Naive thymus-derived CD8-positive, alpha-beta T cell (primary cell): ENCODE data around the gene DGLUCY. TPM values are rescaled to one million over a fixed set of nuclear protein-coding genes. Genes with fewer than 3 reads are reported as not detected.
"Not testable (repeated sequence)": the region's sequence is repeated elsewhere in the genome, so short reads cannot be mapped to it uniquely, and the experiment has no call there.

Experiments used
- ATAC-seq, 2 donors: fragments of 150-1000 bp; cut with Tn5 transposase in 1 of 2; sonication (Bioruptor Pico), chemical (Tn5 transposase) in 1 of 2; 1 replicate in 1 of 2; 2 replicates in 1 of 2; pipeline ENCODE4 v1.10.0; 2021; ENCODE audit warnings: mild to moderate bottlenecking in 2 of 2, moderate library complexity in 2 of 2
- POLR2A ChIA-PET: fragments of 350-600 bp; sonication (Branson Sonifier 250); formaldehyde crosslinking; loops from one replicate; lab custom pipeline; 2021; ENCODE audit warnings: antibody characterized with exemption; lab: Charles Lee
- DNase-seq, 10 donors: peaks; one replicate each; pipeline versions ENCODE4 v3.0.0 to v3.0.0-alpha.2; 2020 to 2022
- H3K27ac Mint-ChIP-seq, 10 donors: one replicate each; pipeline ENCODE4 v1.8.0; 2020 to 2022; ENCODE audit warnings: mild to moderate bottlenecking in 10 of 10, mixed read lengths in 10 of 10, moderate library complexity in 4 of 10, inconsistent platforms in 1 of 10
- H3K27me3 Mint-ChIP-seq, 5 donors: one replicate each; pipeline ENCODE4 v1.8.0; 2021 to 2022; ENCODE audit warnings: mixed read lengths in 5 of 5
- H3K36me3 Mint-ChIP-seq, 3 donors: one replicate each; pipeline ENCODE4 v1.8.0; 2020 to 2022; ENCODE audit warnings: mixed read lengths in 3 of 3, mild to moderate bottlenecking in 2 of 3, inconsistent platforms in 1 of 3
- H3K4me1 Mint-ChIP-seq, 4 donors: one replicate each; pipeline ENCODE4 v1.8.0; 2021 to 2022; ENCODE audit warnings: mixed read lengths in 4 of 4
- H3K4me3 Mint-ChIP-seq, 10 donors: one replicate each; pipeline ENCODE4 v1.8.0; 2020 to 2022; ENCODE audit warnings: mild to moderate bottlenecking in 10 of 10, mixed read lengths in 10 of 10, moderate library complexity in 6 of 10, inconsistent platforms in 1 of 10
- H3K9me3 Mint-ChIP-seq, 9 donors: one replicate each; pipeline ENCODE4 v1.8.0; 2020 to 2022; ENCODE audit warnings: mixed read lengths in 9 of 9, mild to moderate bottlenecking in 3 of 9, inconsistent platforms in 1 of 9, moderate library complexity in 1 of 9
- polyA plus RNA-seq, 3 donors: library from polyadenylated mRNA; unstranded; fragments of 300-500 nt; fragmentation: Illumina TruSeq; gene quantifications; one replicate each; pipeline ENCODE4 v1.2.3, GENCODE V29; 2021
- total RNA-seq, 8 experiments: library from RNA in 2 of 8; stranded (reverse) in 2 of 8; gene quantifications; one replicate each; pipeline ENCODE4 v1.2.3 and lab custom pipeline; 2021 to 2026

Gene DGLUCY
- total and polyA plus RNA-seq, 5 experiments from 2014 or later, result 24.9 to 83.9 (median 38.5) TPM

- not testable (repeated sequence) for H3K9me3 Mint-ChIP-seq, H3K27me3 Mint-ChIP-seq, DNase-seq, H3K4me3 Mint-ChIP-seq, ATAC-seq
- POLR2A ChIA-PET, result interaction anchor here (0.6 kb wide), 1 partner anchor 118 kb away, joined by 5 read pairs; no protein-coding TSS in a partner anchor
- Mint-ChIP-seq H3K36me3 (peaks cover 9 to 84% (median 59%) of the 10 kb centered on the region in 3 donors), H3K4me1 (peaks cover 7 to 13% (median 9%) of the 10 kb centered on the region in 4 donors), H3K27ac (peak overlapping the region in 2 of 10 donors; percentile 21 to 83)
Measured at GRCh38 chr14:91200802-91201201, 86.9 kb downstream of the DGLUCY start.

- H3K4me1 Mint-ChIP-seq, result peaks cover 7 to 17% (median 13%) of the 10 kb centered on the region in 4 donors
- no peak for DNase-seq
- H3K9me3 Mint-ChIP-seq, result no peaks in the 10 kb centered on the region
- peak overlapping the region in 1 of 10 donors; percentile 24 for H3K4me3 Mint-ChIP-seq
- H3K36me3 Mint-ChIP-seq, result peaks cover 12 to 85% (median 63%) of the 10 kb centered on the region in 3 donors
- no peaks in the 10 kb centered on the region for H3K27me3 Mint-ChIP-seq
- H3K27ac Mint-ChIP-seq, result peak overlapping the region in 6 of 10 donors; percentile 6 to 81 (median 60)
- ATAC-seq, result no peak
- POLR2A ChIA-PET, result interaction anchor here (0.6 to 0.8 kb wide), 3 partner anchors 26 to 50 kb away, joined by 3 to 4 read pairs (median 3); no protein-coding TSS in a partner anchor
Measured at GRCh38 chr14:91202234-91202974, 88.5 kb downstream of the DGLUCY start.

DNA sequence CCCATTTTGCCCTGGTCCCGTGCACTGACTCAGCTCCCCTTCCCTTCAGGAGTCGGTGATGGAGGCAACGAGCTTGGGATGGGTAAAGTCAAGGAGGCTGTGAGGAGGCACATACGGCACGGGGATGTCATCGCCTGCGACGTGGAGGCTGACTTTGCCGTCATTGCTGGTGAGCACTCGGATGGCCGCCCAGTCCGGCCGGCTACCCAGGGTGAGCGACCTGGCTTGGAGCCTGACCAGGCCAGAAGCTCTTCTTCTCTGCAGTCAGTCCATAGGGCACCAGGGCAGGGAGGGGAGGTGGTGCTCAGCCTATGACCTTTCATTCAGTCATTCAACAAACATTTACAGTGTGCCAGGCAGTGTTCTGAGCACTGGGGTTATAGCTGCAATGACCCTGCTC is 90.8 kb downstream of the DGLUCY start:
- H3K36me3 Mint-ChIP-seq, result peaks cover 11 to 86% (median 56%) of the 10 kb centered on the region in 3 donors
- POLR2A ChIA-PET, result interaction anchor here (1.0 kb wide), 1 partner anchor 28 kb away, joined by 3 read pairs; no protein-coding TSS in a partner anchor
- no peak for DNase-seq
- H3K27ac Mint-ChIP-seq, result no peak overlapping the region
- no peak for ATAC-seq
- peaks cover 5 to 17% (median 13%) of the 10 kb centered on the region in 4 donors for H3K4me1 Mint-ChIP-seq
- H3K9me3 Mint-ChIP-seq, result no peaks in the 10 kb centered on the region
- no peak overlapping the region for H3K4me3 Mint-ChIP-seq
- H3K27me3 Mint-ChIP-seq, result no peaks in the 10 kb centered on the region

DNA sequence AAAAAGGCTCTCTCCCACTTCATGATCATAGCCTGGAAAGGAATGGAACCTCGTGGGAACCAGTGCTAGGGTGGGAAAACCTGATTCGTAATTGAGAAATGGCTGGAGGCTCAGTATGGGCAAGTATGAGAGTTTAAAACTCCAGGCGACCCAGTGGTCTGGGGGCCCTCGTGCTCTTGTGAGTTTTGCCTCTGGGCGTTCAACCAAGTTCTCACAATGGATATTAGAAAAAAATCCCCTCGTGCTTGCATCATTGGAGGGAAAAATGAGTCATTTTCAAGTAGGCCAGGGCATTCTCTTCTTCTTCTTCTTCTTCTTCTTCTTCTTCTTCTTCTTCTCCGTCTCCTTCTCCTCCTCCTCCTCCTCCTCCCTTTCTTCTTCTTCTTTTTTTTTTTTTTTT is 91.6 kb downstream of the DGLUCY start:
- Mint-ChIP-seq H3K9me3 (no peaks in the 10 kb centered on the region), H3K4me1 (peaks cover 5 to 17% (median 13%) of the 10 kb centered on the region in 4 donors), H3K27me3 (no peaks in the 10 kb centered on the region), H3K4me3 (no peak overlapping the region), H3K36me3 (peaks cover 11 to 85% (median 55%) of the 10 kb centered on the region in 3 donors), H3K27ac (no peak overlapping the region)
- ATAC-seq (no peak), DNase-seq (no peak)
- POLR2A ChIA-PET, result interaction anchor here (1.0 kb wide), 1 partner anchor 28 kb away, joined by 3 read pairs; no protein-coding TSS in a partner anchor

- POLR2A ChIA-PET, result interaction anchor here (0.6 kb wide), 1 partner anchor 860 kb away, joined by 5 read pairs; no protein-coding TSS in a partner anchor
- H3K9me3 Mint-ChIP-seq, result no peaks in the 10 kb centered on the region
- ATAC-seq (no peak), DNase-seq (no peak)
- H3K36me3 Mint-ChIP-seq, result peaks cover 17 to 92% (median 59%) of the 10 kb centered on the region in 3 donors
- H3K27ac Mint-ChIP-seq, result peak overlapping the region in 1 of 10 donors; percentile 37
- H3K27me3 Mint-ChIP-seq, result no peaks in the 10 kb centered on the region
- peaks cover 0 to 17% (median 12%) of the 10 kb centered on the region in 4 donors for H3K4me1 Mint-ChIP-seq
- H3K4me3 Mint-ChIP-seq, result no peak overlapping the region
Measured at GRCh38 chr14:91207008-91207407, 93.1 kb downstream of the DGLUCY start.

DNA sequence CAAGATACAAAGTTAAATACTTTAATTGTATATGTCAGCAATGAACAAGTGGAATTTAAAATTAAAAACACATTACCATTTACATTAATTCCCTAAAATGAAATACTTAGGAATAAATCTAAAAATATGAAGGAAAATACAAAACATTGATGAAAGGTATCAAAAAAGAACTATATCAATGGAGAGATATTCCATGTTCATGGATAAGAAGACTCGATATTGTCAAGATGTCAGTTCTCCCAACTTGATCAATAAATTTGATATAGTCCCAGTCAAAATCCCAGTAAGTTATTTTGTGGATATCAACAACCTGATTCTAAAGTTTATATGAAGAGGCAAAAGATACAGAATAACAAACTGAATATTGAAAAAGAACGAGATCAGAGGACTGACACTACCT is 97.1 kb downstream of the DGLUCY start:
- H3K27ac Mint-ChIP-seq, result peak overlapping the region in 1 of 10 donors; percentile 6
- peaks cover 18 to 90% (median 51%) of the 10 kb centered on the region in 3 donors for H3K36me3 Mint-ChIP-seq
- H3K4me1 Mint-ChIP-seq, result peaks cover 2 to 8% (median 5%) of the 10 kb centered on the region in 4 donors
- no peaks in the 10 kb centered on the region for H3K27me3 Mint-ChIP-seq
- H3K9me3 Mint-ChIP-seq, result no peaks in the 10 kb centered on the region
- no peak overlapping the region for H3K4me3 Mint-ChIP-seq
- POLR2A ChIA-PET, result no interaction called here
- ATAC-seq, result no peak
- DNase-seq, result no peak

DNA sequence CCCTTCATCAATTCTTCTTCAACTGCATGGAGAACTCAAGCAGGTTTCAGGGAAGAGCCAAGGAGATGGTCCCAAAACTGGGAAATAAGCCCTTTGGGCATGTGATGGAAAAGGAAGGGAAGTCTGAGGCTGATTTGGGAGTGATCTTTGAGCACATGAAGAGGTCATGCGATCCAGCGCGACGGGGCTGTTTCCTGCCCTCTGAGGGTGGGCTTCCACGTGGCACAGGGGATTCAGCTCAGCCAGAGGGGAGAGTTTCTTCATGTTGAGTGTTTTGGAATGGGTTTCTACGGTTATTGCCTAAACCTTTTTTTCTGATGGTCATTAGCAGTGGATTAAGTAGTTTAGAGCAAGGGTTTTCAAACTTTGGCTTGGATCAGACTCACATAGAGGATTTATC is 100.4 kb downstream of the DGLUCY start:
- Mint-ChIP-seq H3K9me3 (no peaks in the 10 kb centered on the region), H3K4me1 (peaks cover 0 to 4% (median 1%) of the 10 kb centered on the region in 4 donors), H3K27ac (peak overlapping the region in 1 of 10 donors; percentile 21), H3K4me3 (no peak overlapping the region), H3K27me3 (no peaks in the 10 kb centered on the region), H3K36me3 (peaks cover 12 to 83% (median 51%) of the 10 kb centered on the region in 3 donors)
- ATAC-seq, result no peak
- peak in 1 of 10 donors; percentile 19 for DNase-seq
- POLR2A ChIA-PET, result no interaction called here

GRCh38 chr14:91215381-91215780 is 101.5 kb downstream of the DGLUCY start:
- DNase-seq, result peak in 1 of 10 donors; percentile 10
- POLR2A ChIA-PET, result no interaction called here
- H3K9me3 Mint-ChIP-seq, result no peaks in the 10 kb centered on the region
- no peak for ATAC-seq
- no peak overlapping the region for H3K27ac Mint-ChIP-seq
- H3K27me3 Mint-ChIP-seq, result no peaks in the 10 kb centered on the region
- H3K4me3 Mint-ChIP-seq, result no peak overlapping the region
- H3K4me1 Mint-ChIP-seq, result peaks cover 0 to 6% (median 2%) of the 10 kb centered on the region in 4 donors
- peaks cover 12 to 82% (median 44%) of the 10 kb centered on the region in 3 donors for H3K36me3 Mint-ChIP-seq

GRCh38 chr14:91216731-91217226 is 102.9 kb downstream of the DGLUCY start:
- Mint-ChIP-seq H3K4me3 (no peak overlapping the region), H3K36me3 (peaks cover 6 to 74% (median 36%) of the 10 kb centered on the region in 3 donors), H3K9me3 (no peaks in the 10 kb centered on the region), H3K27ac (no peak overlapping the region), H3K27me3 (no peaks in the 10 kb centered on the region), H3K4me1 (peaks cover 3 to 13% (median 9%) of the 10 kb centered on the region in 4 donors)
- peak in 1 of 10 donors; percentile 57 for DNase-seq
- ATAC-seq, result no peak
- POLR2A ChIA-PET, result interaction anchor here (0.7 kb wide), 3 partner anchors 38 to 232 kb away, joined by 3 read pairs; no protein-coding TSS in a partner anchor

DNA sequence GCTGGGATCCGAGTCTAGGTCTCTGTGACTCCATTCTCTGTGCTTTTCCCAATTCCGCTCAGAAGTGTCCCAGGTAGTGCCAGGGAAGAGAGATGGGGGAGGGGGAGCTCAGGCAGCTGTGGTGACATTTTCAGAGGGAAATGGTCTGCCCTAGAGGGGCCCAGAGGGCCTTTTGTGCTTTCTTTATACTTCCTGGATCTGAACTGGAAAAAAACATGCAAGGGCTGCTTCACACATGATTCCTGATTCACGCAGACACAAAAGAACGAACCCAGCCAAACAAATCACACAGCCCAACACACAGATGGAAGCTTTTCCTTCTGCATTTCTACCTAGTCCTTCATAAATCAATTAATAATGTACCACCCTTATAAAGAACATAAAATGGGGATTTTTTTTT is 104.1 kb downstream of the DGLUCY start:
- POLR2A ChIA-PET, result interaction anchor here (0.7 kb wide), 1 partner anchor 58 kb away, joined by 4 read pairs; no protein-coding TSS in a partner anchor
- DNase-seq (peak in 1 of 10 donors; percentile 0), ATAC-seq (no peak)
- Mint-ChIP-seq H3K4me1 (peaks cover 15 to 23% (median 16%) of the 10 kb centered on the region in 4 donors), H3K9me3 (no peaks in the 10 kb centered on the region), H3K4me3 (no peak overlapping the region), H3K27me3 (no peaks in the 10 kb centered on the region), H3K36me3 (peaks cover 6 to 68% (median 34%) of the 10 kb centered on the region in 3 donors), H3K27ac (no peak overlapping the region)

- peak overlapping the region in 2 of 10 donors; percentile 37 to 45 for H3K27ac Mint-ChIP-seq
- no peaks in the 10 kb centered on the region for H3K27me3 Mint-ChIP-seq
- no peaks in the 10 kb centered on the region for H3K9me3 Mint-ChIP-seq
- H3K4me1 Mint-ChIP-seq, result peaks cover 17 to 30% (median 24%) of the 10 kb centered on the region in 4 donors
- no peak overlapping the region for H3K4me3 Mint-ChIP-seq
- POLR2A ChIA-PET, result interaction anchor here (0.8 kb wide), 2 partner anchors 8 to 32 kb away, joined by 3 read pairs; no protein-coding TSS in a partner anchor
- H3K36me3 Mint-ChIP-seq, result peaks cover 0 to 62% (median 28%) of the 10 kb centered on the region in 3 donors
- ATAC-seq (no peak), DNase-seq (peak in 1 of 10 donors; percentile 60)
Measured at GRCh38 chr14:91219517-91220389, 105.9 kb downstream of the DGLUCY start.

- DNase-seq (peak in 1 of 10 donors; percentile 56), ATAC-seq (no peak)
- no peak overlapping the region for H3K4me3 Mint-ChIP-seq
- H3K27me3 Mint-ChIP-seq, result no peaks in the 10 kb centered on the region
- no peaks in the 10 kb centered on the region for H3K9me3 Mint-ChIP-seq
- H3K4me1 Mint-ChIP-seq, result peaks cover 17 to 39% (median 31%) of the 10 kb centered on the region in 4 donors
- peaks cover 0 to 62% (median 28%) of the 10 kb centered on the region in 3 donors for H3K36me3 Mint-ChIP-seq
- POLR2A ChIA-PET, result interaction anchor here (0.8 kb wide), 1 partner anchor 31 kb away, joined by 3 read pairs; no protein-coding TSS in a partner anchor
- H3K27ac Mint-ChIP-seq, result peak overlapping the region in 1 of 10 donors; percentile 71
Measured at GRCh38 chr14:91220581-91221000, 106.7 kb downstream of the DGLUCY start.
